AG09319 (cell line): Measurements from ENCODE around the gene SLC1A7.

Experiments
- DNase-seq: peaks from one replicate; pipeline ENCODE4 v3.0.0-alpha.2; 2010; ENCODE audit warnings: low read depth; ENCODE audit errors: extremely low read depth
- CTCF ChIP-seq: IDR thresholded peaks from 2 replicates; pipeline ENCODE4 v1.5.1; 2011; ENCODE audit warnings: low read depth, mild to moderate bottlenecking, inconsistent platforms, low read length, moderate library complexity

SLC1A7 gene

GRCh38 chr1:53107090-53107489 is 35.3 kb downstream of the SLC1A7 start:
- no peak for DNase-seq
- no peak for TF ChIP-seq CTCF

- TF ChIP-seq CTCF: no peak
- DNase-seq: no peak
Observed at GRCh38 chr1:53104289-53104913, 38.0 kb downstream of the SLC1A7 start.

- no peak for DNase-seq
- no peak for TF ChIP-seq CTCF
Observed at GRCh38 chr1:53094533-53094919, 47.9 kb downstream of the SLC1A7 start.

- no peak for TF ChIP-seq CTCF
- no peak for DNase-seq
Observed at GRCh38 chr1:53093778-53094532, 48.5 kb downstream of the SLC1A7 start.

- TF ChIP-seq CTCF: no peak
- DNase-seq: no peak
Observed at GRCh38 chr1:53093451-53093754, 49.0 kb downstream of the SLC1A7 start.

GRCh38 chr1:53092659-53093450 is 49.6 kb downstream of the SLC1A7 start:
- no peak for DNase-seq
- no peak for TF ChIP-seq CTCF
